HepG2 (cell line): ENCODE measurements around the gene SLC22A15. TPM values are rescaled to one million over a fixed set of nuclear protein-coding genes. Genes with fewer than 3 reads are reported as not detected.

Experiments
- DMAP1 ChIP-seq: IDR thresholded peaks from 2 replicates; pipeline ENCODE4 v1.6.1; 2016
- FOXO1 ChIP-seq: sonication (generic); formaldehyde crosslinking; IDR thresholded peaks from 2 replicates; pipeline ENCODE4 v1.4.0; 2020; ENCODE audit warnings: missing genetic modification reagents
- HNRNPK ChIP-seq: fragments of 200-400 bp; formaldehyde crosslinking; IDR thresholded peaks from 2 replicates; pipeline ENCODE4 v1.6.1; 2018; ENCODE audit warnings: low read length, low read depth, moderate library complexity, mild to moderate bottlenecking; ENCODE audit not compliant: poor library complexity, severe bottlenecking
- NCOA5 ChIP-seq: sonication (generic); formaldehyde crosslinking; IDR thresholded peaks from 2 replicates; pipeline ENCODE4 v1.4.0; 2020; ENCODE audit warnings: missing genetic modification reagents
- PHF8 ChIP-seq: sonication (generic); formaldehyde crosslinking; IDR thresholded peaks from 2 replicates; pipeline ENCODE4 v1.5.0; 2020; ENCODE audit warnings: missing genetic modification reagents
- SP1 ChIP-seq, 2 experiments: fragments of 450-650 bp in 1 of 2; sonication (generic) in 1 of 2; formaldehyde crosslinking in 1 of 2; IDR thresholded peaks; 2 replicates each; pipeline versions ENCODE4 v1.4.0 to v1.6.1; 2016 to 2020; ENCODE audit warnings: missing genetic modification reagents in 1 of 2
- SP4 ChIP-seq: sonication (generic); formaldehyde crosslinking; IDR thresholded peaks from 2 replicates; pipeline ENCODE4 v1.8.1; 2023; ENCODE audit warnings: mild to moderate bottlenecking, missing genetic modification reagents
- TCF7L2 ChIP-seq: IDR thresholded peaks from 2 replicates; pipeline ENCODE4 v1.6.1; 2011; ENCODE audit warnings: mild to moderate bottlenecking, low read depth, low read length, moderate library complexity
- ZFY ChIP-seq: sonication (generic); formaldehyde crosslinking; IDR thresholded peaks from 2 replicates; pipeline ENCODE4 v1.4.0; 2020; ENCODE audit warnings: missing genetic modification reagents
- ZNF12 ChIP-seq: sonication (generic); formaldehyde crosslinking; IDR thresholded peaks from 2 replicates; pipeline ENCODE4 v1.5.0; 2020; ENCODE audit warnings: missing genetic modification reagents
- ZNF230 ChIP-seq: sonication (generic); formaldehyde crosslinking; IDR thresholded peaks from 2 replicates; pipeline ENCODE4 v1.4.0; 2020; ENCODE audit warnings: mild to moderate bottlenecking, missing genetic modification reagents
- ZNF607 ChIP-seq: sonication (generic); formaldehyde crosslinking; IDR thresholded peaks from 2 replicates; pipeline ENCODE4 v1.5.1; 2020; ENCODE audit warnings: missing genetic modification reagents, mild to moderate bottlenecking, borderline replicate concordance
- ZNF781 ChIP-seq: sonication (generic); formaldehyde crosslinking; IDR thresholded peaks from 2 replicates; pipeline ENCODE4 v1.5.1; 2020; ENCODE audit warnings: borderline replicate concordance, mild to moderate bottlenecking, missing genetic modification reagents; ENCODE audit errors: not compliant biosample characterization
- ZNF782 ChIP-seq: sonication (generic); formaldehyde crosslinking; IDR thresholded peaks from 2 replicates; pipeline ENCODE4 v1.4.0; 2020; ENCODE audit warnings: missing genetic modification reagents, mild to moderate bottlenecking, borderline replicate concordance
- polyA plus RNA-seq, 8 experiments: library from polyadenylated mRNA; depleted of rRNA in 3 of 8; stranded (reverse) in 7 of 8; unstranded in 1 of 8; fragments of >200 nt; fragmentation: Illumina TruSeq in 4 of 8; extraction: Trizol in 4 of 8; gene quantifications; 2 replicates each; pipeline versions ENCODE4 v1.2.1 to v1.2.3, GENCODE V29; 2011 to 2016; ENCODE audit warnings: low read depth in 4 of 8, missing spikeins in 1 of 8, mixed read lengths in 1 of 8; ENCODE audit not compliant: insufficient read depth in 1 of 8
- total RNA-seq, 5 experiments: library from RNA; depleted of rRNA; stranded (reverse); fragments of >200 nt; fragmentation: Illumina TruSeq; extraction: Trizol; gene quantifications; 2 replicates each; pipeline ENCODE4 v1.2.3, GENCODE V29; 2016; ENCODE audit warnings: low read depth in 1 of 5
- TF ChIP-seq, protein P1 (sequence below): sonication (generic); formaldehyde crosslinking; IDR thresholded peaks from 2 replicates; pipeline ENCODE4 v1.4.0; 2020; ENCODE audit warnings: missing genetic modification reagents, borderline replicate concordance
- TF ChIP-seq, protein P2 (sequence below): sonication (generic); formaldehyde crosslinking; conservative IDR thresholded peaks from 2 replicates; pipeline ENCODE4 v1.8.0; 2022; ENCODE audit warnings: mild to moderate bottlenecking, moderate library complexity, missing genetic modification reagents
- TF ChIP-seq, protein P3 (sequence below): sonication (generic); formaldehyde crosslinking; IDR thresholded peaks from 2 replicates; pipeline ENCODE4 v1.5.1; 2020; ENCODE audit warnings: mild to moderate bottlenecking, missing genetic modification reagents, borderline replicate concordance

SLC22A15 gene
- total and polyA plus RNA-seq, 2 of the 13 experiments (the other 11 are each of a cell fraction or from before 2014, with no cell fraction given) = 0.24 to 1.7 TPM

GRCh38 chr1:115976062-115976920 is at the start of gene SLC22A15 (continued):
- TF ChIP-seq FOXO1 (no peak), ZNF607 (CRISPR knock-in tag) (no peak), DMAP1 (CRISPR knock-in tag) (no peak), PHF8 (CRISPR knock-in tag) (peak; percentile 27; the same call in 1 of the 2 replicates), ZNF782 (CRISPR knock-in tag) (no peak), SP4 (CRISPR knock-in tag) (0 out of 2 replicates have a peak, but pooled peaks have one; percentile 36), SP1 (IDR thresholded peaks at IDR 0.05) (no peak), SP1 (CRISPR knock-in tag; IDR thresholded peaks at IDR 0.05) (no peak), TCF7L2 (no peak), ZNF781 (CRISPR knock-in tag) (no peak), ZFY (CRISPR knock-in tag) (peak; percentile 46), HNRNPK (no peak), ZNF230 (no peak), ZNF12 (CRISPR knock-in tag) (no peak), NCOA5 (CRISPR knock-in tag) (no peak)
- TF ChIP-seq, protein P1, sequence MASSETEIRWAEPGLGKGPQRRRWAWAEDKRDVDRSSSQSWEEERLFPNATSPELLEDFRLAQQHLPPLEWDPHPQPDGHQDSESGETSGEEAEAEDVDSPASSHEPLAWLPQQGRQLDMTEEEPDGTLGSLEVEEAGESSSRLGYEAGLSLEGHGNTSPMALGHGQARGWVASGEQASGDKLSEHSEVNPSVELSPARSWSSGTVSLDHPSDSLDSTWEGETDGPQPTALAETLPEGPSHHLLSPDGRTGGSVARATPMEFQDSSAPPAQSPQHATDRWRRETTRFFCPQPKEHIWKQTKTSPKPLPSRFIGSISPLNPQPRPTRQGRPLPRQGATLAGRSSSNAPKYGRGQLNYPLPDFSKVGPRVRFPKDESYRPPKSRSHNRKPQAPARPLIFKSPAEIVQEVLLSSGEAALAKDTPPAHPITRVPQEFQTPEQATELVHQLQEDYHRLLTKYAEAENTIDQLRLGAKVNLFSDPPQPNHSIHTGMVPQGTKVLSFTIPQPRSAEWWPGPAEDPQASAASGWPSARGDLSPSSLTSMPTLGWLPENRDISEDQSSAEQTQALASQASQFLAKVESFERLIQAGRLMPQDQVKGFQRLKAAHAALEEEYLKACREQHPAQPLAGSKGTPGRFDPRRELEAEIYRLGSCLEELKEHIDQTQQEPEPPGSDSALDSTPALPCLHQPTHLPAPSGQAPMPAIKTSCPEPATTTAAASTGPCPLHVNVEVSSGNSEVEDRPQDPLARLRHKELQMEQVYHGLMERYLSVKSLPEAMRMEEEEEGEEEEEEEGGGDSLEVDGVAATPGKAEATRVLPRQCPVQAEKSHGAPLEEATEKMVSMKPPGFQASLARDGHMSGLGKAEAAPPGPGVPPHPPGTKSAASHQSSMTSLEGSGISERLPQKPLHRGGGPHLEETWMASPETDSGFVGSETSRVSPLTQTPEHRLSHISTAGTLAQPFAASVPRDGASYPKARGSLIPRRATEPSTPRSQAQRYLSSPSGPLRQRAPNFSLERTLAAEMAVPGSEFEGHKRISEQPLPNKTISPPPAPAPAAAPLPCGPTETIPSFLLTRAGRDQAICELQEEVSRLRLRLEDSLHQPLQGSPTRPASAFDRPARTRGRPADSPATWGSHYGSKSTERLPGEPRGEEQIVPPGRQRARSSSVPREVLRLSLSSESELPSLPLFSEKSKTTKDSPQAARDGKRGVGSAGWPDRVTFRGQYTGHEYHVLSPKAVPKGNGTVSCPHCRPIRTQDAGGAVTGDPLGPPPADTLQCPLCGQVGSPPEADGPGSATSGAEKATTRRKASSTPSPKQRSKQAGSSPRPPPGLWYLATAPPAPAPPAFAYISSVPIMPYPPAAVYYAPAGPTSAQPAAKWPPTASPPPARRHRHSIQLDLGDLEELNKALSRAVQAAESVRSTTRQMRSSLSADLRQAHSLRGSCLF = no peak
- TF ChIP-seq, protein P2, sequence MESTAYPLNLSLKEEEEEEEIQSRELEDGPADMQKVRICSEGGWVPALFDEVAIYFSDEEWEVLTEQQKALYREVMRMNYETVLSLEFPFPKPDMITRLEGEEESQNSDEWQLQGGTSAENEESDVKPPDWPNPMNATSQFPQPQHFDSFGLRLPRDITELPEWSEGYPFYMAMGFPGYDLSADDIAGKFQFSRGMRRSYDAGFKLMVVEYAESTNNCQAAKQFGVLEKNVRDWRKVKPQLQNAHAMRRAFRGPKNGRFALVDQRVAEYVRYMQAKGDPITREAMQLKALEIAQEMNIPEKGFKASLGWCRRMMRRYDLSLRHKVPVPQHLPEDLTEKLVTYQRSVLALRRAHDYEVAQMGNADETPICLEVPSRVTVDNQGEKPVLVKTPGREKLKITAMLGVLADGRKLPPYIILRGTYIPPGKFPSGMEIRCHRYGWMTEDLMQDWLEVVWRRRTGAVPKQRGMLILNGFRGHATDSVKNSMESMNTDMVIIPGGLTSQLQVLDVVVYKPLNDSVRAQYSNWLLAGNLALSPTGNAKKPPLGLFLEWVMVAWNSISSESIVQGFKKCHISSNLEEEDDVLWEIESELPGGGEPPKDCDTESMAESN (CRISPR knock-in tag) = 0 out of 2 replicates have a peak, but pooled peaks have one; percentile 43
- TF ChIP-seq, protein P3, sequence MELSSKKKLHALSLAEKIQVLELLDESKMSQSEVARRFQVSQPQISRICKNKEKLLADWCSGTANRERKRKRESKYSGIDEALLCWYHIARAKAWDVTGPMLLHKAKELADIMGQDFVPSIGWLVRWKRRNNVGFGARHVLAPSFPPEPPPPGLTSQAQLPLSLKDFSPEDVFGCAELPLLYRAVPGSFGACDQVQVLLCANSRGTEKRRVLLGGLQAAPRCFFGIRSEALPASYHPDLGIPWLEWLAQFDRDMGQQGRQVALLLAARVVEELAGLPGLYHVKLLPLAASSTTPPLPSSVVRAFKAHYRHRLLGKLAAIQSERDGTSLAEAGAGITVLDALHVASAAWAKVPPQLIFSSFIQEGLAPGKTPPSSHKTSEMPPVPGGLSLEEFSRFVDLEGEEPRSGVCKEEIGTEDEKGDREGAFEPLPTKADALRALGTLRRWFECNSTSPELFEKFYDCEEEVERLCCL = no peak
